Measurements from ENCODE around the gene EEA1. TPM values are rescaled to one million over a fixed set of nuclear protein-coding genes. Genes with fewer than 3 reads are reported as not detected.

Gene EEA1
- total and polyA plus RNA-seq, 2 of the 8 experiments (the other 6 are each of a cell fraction or from before 2014, with no cell fraction given) = 1.0 to 18.8 TPM

- TF ChIP-seq BCL11A (IDR thresholded peaks at IDR 0.05; ENCODE audit: low read depth in 2 of 2, low read length in 2 of 2) = no peak
These were observed 100.5 kb downstream of the EEA1 start (continued) for GRCh38 chr12:92828565-92828964.

Measured in H1 (cell line).